ENCODE measurements around the gene GPBP1L1.
"Not testable (repeated sequence)": the region's sequence is repeated elsewhere in the genome, so short reads cannot be mapped to it uniquely, and the experiment has no call there.

GPBP1L1 gene, protein sequence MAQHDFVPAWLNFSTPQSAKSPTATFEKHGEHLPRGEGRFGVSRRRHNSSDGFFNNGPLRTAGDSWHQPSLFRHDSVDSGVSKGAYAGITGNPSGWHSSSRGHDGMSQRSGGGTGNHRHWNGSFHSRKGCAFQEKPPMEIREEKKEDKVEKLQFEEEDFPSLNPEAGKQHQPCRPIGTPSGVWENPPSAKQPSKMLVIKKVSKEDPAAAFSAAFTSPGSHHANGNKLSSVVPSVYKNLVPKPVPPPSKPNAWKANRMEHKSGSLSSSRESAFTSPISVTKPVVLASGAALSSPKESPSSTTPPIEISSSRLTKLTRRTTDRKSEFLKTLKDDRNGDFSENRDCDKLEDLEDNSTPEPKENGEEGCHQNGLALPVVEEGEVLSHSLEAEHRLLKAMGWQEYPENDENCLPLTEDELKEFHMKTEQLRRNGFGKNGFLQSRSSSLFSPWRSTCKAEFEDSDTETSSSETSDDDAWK

GRCh38 chr1:45686288-45687013 is at the start of gene GPBP1L1:
Gene GPBP1L1, minus strand, starts transcription at chr1:45686533. Its CDS starts 27,446 bp downstream, at chr1:45659087.
- peak; percentile 98 for DNase-seq

DNA sequence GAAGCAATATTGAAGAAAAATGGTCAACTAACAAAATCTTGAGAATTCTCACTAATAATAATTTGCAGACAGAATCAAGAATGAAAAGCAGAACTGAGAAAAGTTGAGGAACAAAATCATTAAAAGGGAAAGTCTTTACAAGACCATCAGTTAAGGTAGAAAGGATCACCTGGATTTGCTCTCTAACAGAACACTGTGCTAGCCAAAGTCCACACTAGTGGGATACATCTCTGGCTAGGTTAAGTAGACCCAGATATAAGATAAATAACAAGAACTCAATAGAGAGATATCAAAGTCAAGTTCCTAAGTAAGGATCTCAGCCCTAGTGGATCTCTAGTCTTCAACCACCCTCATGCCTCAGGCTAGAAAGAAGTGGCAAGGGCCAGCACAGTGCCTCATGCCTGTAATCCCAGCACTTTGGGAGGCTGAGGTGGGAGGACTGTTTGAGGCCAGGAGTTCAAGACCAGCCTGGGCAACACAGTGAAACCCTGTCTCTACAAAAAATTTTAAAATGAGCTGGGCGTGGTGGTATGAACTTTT is 44.5 kb upstream of the GPBP1L1 start:
- DNase-seq: no peak

GRCh38 chr1:45730075-45730779 is 43.9 kb upstream of the GPBP1L1 start:
- no peak for DNase-seq

- DNase-seq: not testable (repeated sequence)
Observed at GRCh38 chr1:45726007-45726406, 39.7 kb upstream of the GPBP1L1 start.

GRCh38 chr1:45723248-45723930 is 37.1 kb upstream of the GPBP1L1 start:
- no peak for DNase-seq

DNA sequence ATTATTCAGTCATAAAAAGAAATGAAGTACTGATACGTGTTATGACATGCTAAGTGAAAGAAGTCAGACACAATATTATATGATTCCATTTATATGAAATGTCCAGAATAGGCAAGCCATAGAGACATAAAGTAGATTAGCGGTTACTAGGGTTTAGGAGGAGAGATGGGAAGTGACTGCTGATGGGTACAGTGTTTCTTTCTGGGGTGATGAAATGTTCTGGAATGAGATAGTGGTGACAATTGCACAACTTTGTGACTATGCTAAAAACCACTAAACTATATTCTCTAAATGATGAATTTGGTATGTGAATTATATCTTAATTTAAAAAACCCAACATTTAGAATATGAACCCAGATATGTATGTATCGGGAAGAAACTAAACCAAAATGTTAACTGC is 36.5 kb upstream of the GPBP1L1 start:
- no peak for DNase-seq

GRCh38 chr1:45721207-45721606 is 34.9 kb upstream of the GPBP1L1 start:
- no peak for DNase-seq

- no peak for DNase-seq
Observed at GRCh38 chr1:45718289-45718688, 32.0 kb upstream of the GPBP1L1 start.

GRCh38 chr1:45717386-45717785 is 31.1 kb upstream of the GPBP1L1 start:
- not testable (repeated sequence) for DNase-seq

GRCh38 chr1:45716700-45717099 is 30.4 kb upstream of the GPBP1L1 start:
- DNase-seq: no peak

DNA sequence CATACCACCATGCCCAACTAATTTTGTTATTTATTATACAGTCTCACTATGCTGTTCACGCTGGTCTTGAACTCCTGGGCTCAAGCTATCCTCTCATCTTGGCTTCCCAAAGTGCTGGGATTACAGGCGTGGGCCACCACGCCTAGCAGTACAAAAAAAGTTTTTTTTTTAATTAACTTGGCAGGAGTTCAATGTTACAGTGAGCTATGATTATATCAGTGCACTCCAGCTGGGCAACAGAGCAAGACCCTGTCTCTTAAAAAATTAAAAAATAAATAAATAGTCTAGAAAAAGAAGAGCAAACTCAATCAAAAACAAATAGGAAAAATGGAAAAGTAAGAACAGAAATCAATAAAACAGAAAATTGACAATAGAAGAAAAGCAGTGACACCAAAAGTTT is 27.4 kb upstream of the GPBP1L1 start:
- no peak for DNase-seq

- DNase-seq: no peak
Observed at GRCh38 chr1:45704637-45705036, 18.3 kb upstream of the GPBP1L1 start.

GRCh38 chr1:45694823-45695222 is 8.5 kb upstream of the GPBP1L1 start:
- no peak for DNase-seq

DNA sequence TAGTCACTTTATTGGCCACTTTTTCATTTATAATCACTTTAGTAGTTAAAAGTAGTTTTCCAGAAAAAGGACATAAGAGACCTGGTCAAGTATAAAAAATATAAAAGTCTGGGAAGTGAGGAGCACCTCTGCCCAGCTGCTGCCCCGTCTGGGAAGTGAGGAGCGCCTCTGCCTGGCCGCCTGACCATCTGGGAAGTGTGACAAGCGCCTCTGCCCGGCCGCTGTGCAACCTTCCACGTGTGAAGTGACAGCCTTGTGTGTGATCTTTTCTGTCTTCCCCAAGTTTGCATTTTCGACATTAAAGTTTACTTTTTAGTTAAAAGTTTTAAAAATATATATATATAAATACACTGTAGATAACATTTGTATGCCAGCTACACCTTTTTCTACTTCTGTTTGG is 7.5 kb upstream of the GPBP1L1 start:
- DNase-seq: not testable (repeated sequence)

DNA sequence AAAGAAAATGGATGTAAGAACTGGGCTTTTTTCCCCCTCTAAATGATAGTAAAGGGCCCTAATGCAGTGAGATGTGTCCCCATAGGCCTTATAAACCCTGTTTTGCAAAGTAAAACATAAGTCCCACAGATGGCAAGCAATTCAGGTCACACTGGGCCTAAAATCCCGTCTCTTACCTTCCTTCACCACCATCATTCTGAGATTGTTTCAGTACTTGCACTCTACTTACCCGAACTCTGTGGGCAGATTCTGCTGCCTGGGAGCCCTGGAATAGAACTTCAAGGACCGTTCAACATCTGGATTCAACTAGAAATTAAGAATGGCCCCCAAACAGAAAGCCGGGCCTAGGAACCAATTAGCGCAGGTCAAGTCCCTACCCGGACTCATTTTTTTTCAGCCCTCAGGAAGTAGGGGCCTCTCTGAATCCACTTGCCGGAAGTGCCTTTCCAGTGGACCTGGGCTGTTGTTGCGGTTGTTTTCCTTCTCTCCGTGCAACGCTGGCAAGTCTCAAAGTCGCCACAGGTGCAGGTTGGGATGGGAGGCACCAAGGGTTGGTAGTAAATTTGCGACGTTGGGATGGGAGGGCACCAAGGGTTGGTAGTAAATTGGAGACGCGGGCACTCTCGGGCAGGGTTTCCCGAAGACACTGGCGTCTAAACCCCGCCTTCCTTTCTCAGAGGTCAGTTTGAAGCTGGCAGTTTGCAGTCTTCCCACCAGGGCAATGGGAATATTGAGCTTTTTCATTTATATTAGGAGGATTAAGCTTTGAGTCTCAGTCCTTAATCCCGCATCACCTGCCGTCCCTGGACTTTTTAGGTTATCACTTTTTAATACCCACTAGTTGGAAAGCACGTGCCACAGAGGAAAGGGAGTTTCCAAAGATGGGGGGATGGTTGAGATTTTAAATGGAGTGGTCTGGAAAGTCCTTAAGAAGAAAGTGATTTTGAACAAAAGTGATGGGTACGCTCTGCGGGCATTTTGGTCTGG is 1.7 kb upstream of the GPBP1L1 start, which contains the start of gene TMEM69:
TSS of gene TMEM69 (plus strand) at position 428 of the 987 bp plus-strand sequence. CDS start 2,888 bp downstream, outside the sequence.
- peak; percentile 78 to 83 for DNase-seq

DNA sequence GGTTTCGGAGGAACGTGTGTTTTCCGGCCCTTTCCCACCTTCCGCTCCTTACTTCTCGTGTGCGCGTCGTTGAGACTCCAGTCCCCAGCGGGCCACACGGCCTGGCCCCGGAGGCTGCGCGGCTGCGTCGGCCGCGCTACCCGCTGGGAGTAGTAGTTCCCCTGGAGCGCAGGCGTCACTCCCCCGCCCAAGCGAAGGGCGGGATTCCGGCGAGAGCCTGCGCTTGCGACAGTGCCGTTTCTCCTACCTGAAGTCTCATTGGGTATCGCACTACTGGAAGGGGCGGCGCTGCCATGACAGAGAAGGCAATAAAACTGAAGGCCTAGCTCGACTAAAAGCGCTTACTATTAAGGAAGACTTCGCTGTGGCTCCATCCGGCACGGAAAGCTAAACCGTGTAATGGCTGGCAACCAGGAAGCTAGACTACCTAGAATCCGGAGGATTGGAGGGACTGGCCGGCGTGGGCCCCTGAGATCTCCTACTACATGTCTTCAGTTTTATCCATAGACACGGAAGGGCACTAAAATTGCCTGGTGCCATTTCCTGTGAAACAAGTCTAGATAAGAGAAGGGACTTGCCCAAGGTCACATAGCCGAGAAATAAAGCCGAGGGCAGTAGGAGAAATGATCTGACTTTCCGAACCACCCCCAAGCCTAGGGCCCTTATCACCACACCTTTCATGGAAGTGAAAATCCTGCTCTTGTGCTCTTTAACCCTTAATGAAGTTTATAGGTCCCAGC is 851 bp upstream of the GPBP1L1 start:
- peak; percentile 94 to 96 for DNase-seq

DNA sequence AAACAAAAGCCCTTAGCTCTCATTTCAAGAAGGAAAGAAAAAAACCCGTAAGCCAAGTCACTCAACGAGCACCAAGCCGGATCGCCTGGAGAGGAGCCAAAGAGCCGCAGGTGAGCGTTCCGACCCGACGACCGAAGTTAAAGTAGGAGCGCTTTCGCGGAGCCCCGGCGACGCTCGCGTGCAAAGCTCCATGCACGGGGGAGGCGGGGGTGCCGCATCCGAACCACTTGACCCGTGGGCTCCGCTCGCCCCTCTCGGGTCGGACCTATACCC is 382 bp downstream of the GPBP1L1 start:
- peak; percentile 60 to 65 for DNase-seq

- DNase-seq: no peak
Observed at GRCh38 chr1:45685308-45686014, 872 bp downstream of the GPBP1L1 start.

GRCh38 chr1:45684402-45684801 is 1.9 kb downstream of the GPBP1L1 start:
- DNase-seq: no peak

DNA sequence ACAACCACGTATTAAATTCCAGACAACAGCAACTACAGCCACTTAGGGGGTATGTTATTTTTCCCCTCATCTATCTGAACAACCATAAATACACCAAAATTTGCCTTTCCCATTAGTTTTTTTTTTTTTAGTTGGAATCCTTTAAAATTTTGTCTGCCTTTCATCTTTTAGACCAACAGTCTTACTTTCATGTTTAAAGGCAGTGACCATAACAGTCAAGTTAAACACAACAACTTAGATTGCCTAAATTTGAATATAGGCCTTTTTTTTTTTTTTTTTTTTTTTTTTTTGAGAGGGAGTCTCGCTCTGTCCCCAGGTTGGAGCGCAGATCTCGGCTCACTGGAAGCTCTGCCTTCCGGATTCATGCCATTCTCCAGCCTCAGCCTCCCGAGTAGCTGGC is 3.4 kb downstream of the GPBP1L1 start:
- no peak for DNase-seq

Data from activated CD4-positive, alpha-beta T cell treated with anti-CD3 and anti-CD28 coated beads, Interleukin-2, amount 50 U/mL, for 48 hours (primary cell).